ENCODE measurements around the gene TRAPPC12.

DNA sequence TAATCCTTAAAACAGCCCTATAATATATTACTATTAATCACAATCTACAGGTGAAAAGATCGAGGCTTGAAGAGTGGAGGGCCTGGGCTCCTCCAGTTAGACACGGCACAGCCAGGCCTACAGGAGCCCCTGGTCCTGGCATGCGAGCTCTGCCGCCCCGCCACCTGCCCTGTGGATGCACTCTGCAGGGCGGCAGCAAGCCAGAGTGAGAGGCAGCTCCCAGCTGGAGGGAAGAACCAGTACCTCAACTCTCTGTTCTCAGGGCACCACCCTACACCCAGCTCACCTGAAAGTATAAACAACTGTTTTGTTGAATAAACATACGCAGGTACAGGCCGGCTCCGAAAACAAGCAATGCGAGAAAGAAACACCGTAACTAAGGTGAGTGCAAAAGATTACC lies 36.5 kb upstream of the TRAPPC12 start:
- TF ChIP-seq CTCF (conservative IDR thresholded peaks at IDR 0.05 in 1 of 2, IDR thresholded peaks at IDR 0.05 in 1 of 2; ENCODE audit: extremely low read depth in 1 of 2, insufficient read depth in 1 of 2, low read depth in 1 of 2, low read length in 2 of 2) (no peak), EZH2 (IDR thresholded peaks at IDR 0.05; ENCODE audit: borderline replicate concordance, low read length) (no peak)
